HEK293T (cell line): ENCODE results near the gene PRKCH.

Experiments
- CTCF ChIA-PET: fragments of 350-600 bp; formaldehyde crosslinking; extraction: SDS; loops from one replicate; lab custom pipeline; 2021; ENCODE audit warnings: antibody characterized with exemption, inconsistent platforms; lab: Yijun Ruan, JAX
- POLR2A ChIA-PET: fragments of 350-600 bp; formaldehyde crosslinking; extraction: SDS; loops from one replicate; lab custom pipeline; 2020; ENCODE audit warnings: antibody characterized with exemption, inconsistent platforms; lab: Yijun Ruan, JAX
- DNase-seq: peaks from one replicate; pipeline ENCODE4 v3.0.0; 2012; ENCODE audit warnings: mixed read lengths; ENCODE audit errors: extremely low spot score
- ARNT ChIP-seq: fragments of 450-650 bp; IDR thresholded peaks from 2 replicates; pipeline ENCODE4 v1.6.1; 2017; ENCODE audit warnings: mild to moderate bottlenecking
- BHLHE40 ChIP-seq: fragments of 450-650 bp; IDR thresholded peaks from 2 replicates; pipeline ENCODE4 v1.6.1; 2016; ENCODE audit warnings: mild to moderate bottlenecking, moderate library complexity, borderline replicate concordance
- CTBP1 ChIP-seq: fragments of 450-650 bp; IDR thresholded peaks from 2 replicates; pipeline ENCODE4 v1.6.1; 2016; ENCODE audit warnings: borderline replicate concordance
- ELF4 ChIP-seq: fragments of 450-650 bp; IDR thresholded peaks from 2 replicates; pipeline ENCODE4 v1.6.1; 2017; ENCODE audit warnings: antibody characterized with exemption
- FOXA1 ChIP-seq: fragments of 450-650 bp; IDR thresholded peaks from 2 replicates; pipeline ENCODE4 v1.6.1; 2016; ENCODE audit warnings: mild to moderate bottlenecking
- FOXK2 ChIP-seq: fragments of 450-650 bp; IDR thresholded peaks from 2 replicates; pipeline ENCODE4 v1.6.1; 2016; ENCODE audit warnings: mild to moderate bottlenecking
- FOXM1 ChIP-seq: fragments of 450-650 bp; IDR thresholded peaks from 2 replicates; pipeline ENCODE4 v1.6.1; 2017; ENCODE audit warnings: mild to moderate bottlenecking, borderline replicate concordance
- HDGF ChIP-seq: fragments of 450-650 bp; IDR thresholded peaks from 2 replicates; pipeline ENCODE4 v1.6.1; 2017; ENCODE audit warnings: antibody characterized with exemption, borderline replicate concordance
- L3MBTL2 ChIP-seq: fragments of 450-650 bp; conservative IDR thresholded peaks from 2 replicates; pipeline ENCODE4 v1.6.1; 2016; ENCODE audit warnings: mild to moderate bottlenecking
- LEF1 ChIP-seq: fragments of 450-650 bp; IDR thresholded peaks from 2 replicates; pipeline ENCODE4 v1.6.1; 2017; ENCODE audit warnings: mild to moderate bottlenecking, borderline replicate concordance
- NFRKB ChIP-seq: fragments of 450-650 bp; IDR thresholded peaks from 2 replicates; pipeline ENCODE4 v1.6.1; 2016; ENCODE audit warnings: mild to moderate bottlenecking, moderate library complexity
- PKNOX1 ChIP-seq: fragments of 450-650 bp; IDR thresholded peaks from 2 replicates; pipeline ENCODE4 v1.6.1; 2016
- SP1 ChIP-seq: fragments of 450-650 bp; IDR thresholded peaks from 2 replicates; pipeline ENCODE4 v1.6.1; 2017
- SUZ12 ChIP-seq: fragments of 450-650 bp; IDR thresholded peaks from 2 replicates; pipeline ENCODE4 v1.6.1; 2016; ENCODE audit warnings: mild to moderate bottlenecking
- TARDBP ChIP-seq: fragments of 450-650 bp; IDR thresholded peaks from 2 replicates; pipeline ENCODE4 v1.6.1; 2016
- ZNF384 ChIP-seq: fragments of 450-650 bp; IDR thresholded peaks from 2 replicates; pipeline ENCODE4 v1.6.1; 2016

The PRKCH gene

GRCh38 chr14:61596990-61597389 lies 275.6 kb downstream of the PRKCH start:
- TF ChIP-seq L3MBTL2 = no peak
- TF ChIP-seq NFRKB = no peak
- TF ChIP-seq ARNT = no peak
- no peak for TF ChIP-seq BHLHE40
- TF ChIP-seq SP1 = no peak
- TF ChIP-seq LEF1 = no peak
- no peak for TF ChIP-seq HDGF
- no peak for TF ChIP-seq SUZ12
- TF ChIP-seq FOXK2 = no peak
- no peak for TF ChIP-seq CTBP1
- no peak for TF ChIP-seq PKNOX1
- TF ChIP-seq FOXA1 = no peak
- TF ChIP-seq FOXM1 = no peak
- TF ChIP-seq TARDBP = no peak
- no peak for TF ChIP-seq ZNF384
- no peak for TF ChIP-seq ELF4
- DNase-seq = no peak
- ChIA-PET CTCF (interaction anchor here (0.7 to 0.9 kb wide), 2 partner anchors 26 to 242 kb away, joined by 3 to 7 read pairs; no protein-coding TSS in a partner anchor), POLR2A (no interaction called here)

GRCh38 chr14:61598980-61599379 lies 277.6 kb downstream of the PRKCH start:
- no peak for TF ChIP-seq ELF4
- no peak for TF ChIP-seq TARDBP
- TF ChIP-seq SP1 = no peak
- TF ChIP-seq ARNT = no peak
- TF ChIP-seq ZNF384 = no peak
- TF ChIP-seq FOXA1 = no peak
- TF ChIP-seq FOXK2 = no peak
- TF ChIP-seq FOXM1 = no peak
- TF ChIP-seq CTBP1 = no peak
- TF ChIP-seq L3MBTL2 = no peak
- no peak for TF ChIP-seq LEF1
- no peak for TF ChIP-seq PKNOX1
- TF ChIP-seq NFRKB = no peak
- ChIA-PET POLR2A (interaction anchor here (0.7 to 1.1 kb wide), 2 partner anchors 10 to 20 kb away, joined by 3 to 4 read pairs; no protein-coding TSS in a partner anchor), CTCF (no interaction called here)
- no peak for DNase-seq

- DNase-seq = no peak
- ChIA-PET CTCF (no interaction called here), POLR2A (no interaction called here)
- TF ChIP-seq TARDBP (no peak), FOXA1 (no peak), SP1 (no peak), ARNT (no peak), ELF4 (no peak), SUZ12 (no peak), CTBP1 (no peak), ZNF384 (no peak), BHLHE40 (no peak), LEF1 (no peak), L3MBTL2 (no peak), FOXK2 (no peak), NFRKB (no peak), FOXM1 (no peak)
These were observed 278.6 kb downstream of the PRKCH start for GRCh38 chr14:61599942-61600341.
